ENCODE data around the gene SLC9C1.

GRCh38 chr3:112117841-112118571 is 176.0 kb downstream of the SLC9C1 start:
- no peak for TF ChIP-seq CTCF (IDR thresholded peaks at IDR 0.05; ENCODE audit: borderline replicate concordance, extremely low read depth, low read length, poor library complexity, severe bottlenecking)
- TF ChIP-seq EZH2 (IDR thresholded peaks at IDR 0.05; ENCODE audit: borderline replicate concordance, low read depth, low read length, severe bottlenecking): no peak
